Upper lobe of right lung (tissue), 1 donor: ENCODE data around the gene EFNB3. TPM values are rescaled to one million over a fixed set of nuclear protein-coding genes. Genes with fewer than 3 reads are reported as not detected.

Experiments used
- ATAC-seq: fragments of 200-7000 bp; cut with Tn5 transposase; one replicate; pipeline ENCODE4 v1.9.1; 2020; ENCODE audit warnings: mild to moderate bottlenecking, moderate library complexity
- DNase-seq: peaks from one replicate; pipeline ENCODE4 v3.0.0-alpha.2; 2020
- H3K27ac ChIP-seq: fragments of 200-600 bp; one replicate; pipeline ENCODE4 v1.8.0; 2022
- H3K27me3 ChIP-seq: fragments of 200-600 bp; one replicate; pipeline ENCODE4 v1.8.0; 2022; ENCODE audit warnings: mild to moderate bottlenecking
- H3K36me3 ChIP-seq: fragments of 200-600 bp; one replicate; pipeline ENCODE4 v1.8.0; 2022
- H3K4me1 ChIP-seq: fragments of 200-600 bp; one replicate; pipeline ENCODE4 v1.8.0; 2022
- H3K4me3 ChIP-seq: fragments of 200-600 bp; one replicate; pipeline ENCODE4 v1.8.0; 2022; ENCODE audit warnings: mild to moderate bottlenecking
- H3K9me3 ChIP-seq: fragments of 200-600 bp; one replicate; pipeline ENCODE4 v1.8.0; 2022
- CTCF ChIP-seq: fragments of 200-600 bp; IDR thresholded peaks from one replicate; pipeline ENCODE4 v1.8.0; 2022; ENCODE audit warnings: antibody characterized with exemption
- intact Hi-C: fragments of 100-400 bp; cut with DNase I; formaldehyde crosslinking; loops from one replicate; pipeline ENCODE4 v1.11.0; 2022
- long read RNA-seq: library from polyadenylated mRNA; unstranded; transcript quantifications from one replicate; pipeline ENCODE4 v2.0.0, GENCODE V29; 2021
- total RNA-seq: library from RNA; stranded (reverse); fragmentation: NEBNext Ultra II Directional; extraction: Animal tissue kit (Norgen Biotek cat#: 25700); gene quantifications from one replicate; pipeline ENCODE4 v1.2.1, GENCODE V29; 2021
- donor health status: DM: no; HTN: yes; CAD: no; lungs with severe emphysema.

EFNB3 gene
- 0.32 TPM for total RNA-seq
- long read RNA-seq, partial matches to known transcripts = 1 of 2 reads
- long read RNA-seq, other reads (novel, unspliced or antisense) = 0 of 2 reads

GRCh38 chr17:7704601-7705268 is at the start of gene EFNB3:
EFNB3 (plus strand) TSS chr17:7705202; CDS start chr17:7705599, 397 bp downstream.
- intact Hi-C loops = no loop called here

GRCh38 chr17:7655541-7655840 is 49.5 kb upstream of the EFNB3 start:
- DNase-seq = no peak
- intact Hi-C loops = no loop called here
- no peak for ATAC-seq
- Histone ChIP-seq H3K27me3 (peaks cover 16% of the 10 kb centered on the region), H3K4me3 (no peak overlapping the region), H3K27ac (no peak overlapping the region), H3K36me3 (no peaks in the 10 kb centered on the region), H3K9me3 (no peaks in the 10 kb centered on the region), H3K4me1 (peaks cover 12% of the 10 kb centered on the region)
- no peak for TF ChIP-seq CTCF

More at GRCh38 chr17:7704601-7705268, at the start of gene EFNB3:
- DNase-seq = no peak
- TF ChIP-seq CTCF = no peak
- Histone ChIP-seq H3K9me3 (no peaks in the 10 kb centered on the region), H3K36me3 (peaks cover 9% of the 10 kb centered on the region), H3K27ac (no peak within 1 kb of the TSS), H3K4me3 (peak within 1 kb of the TSS; percentile 10), H3K27me3 (peaks cover 56% of the 10 kb centered on the region), H3K4me1 (peaks cover 12% of the 10 kb centered on the region)
- ATAC-seq = peak; percentile 34

GRCh38 chr17:7656958-7657609 is 47.9 kb upstream of the EFNB3 start:
- H3K27ac ChIP-seq = no peak overlapping the region
- intact Hi-C loops = no loop called here
- DNase-seq = no peak
- no peak for TF ChIP-seq CTCF
- H3K27me3 ChIP-seq = no peaks in the 10 kb centered on the region
- H3K4me1 ChIP-seq = no peaks in the 10 kb centered on the region
- ATAC-seq = no peak
- H3K36me3 ChIP-seq = no peaks in the 10 kb centered on the region
- no peak overlapping the region for H3K4me3 ChIP-seq
- no peaks in the 10 kb centered on the region for H3K9me3 ChIP-seq

GRCh38 chr17:7667656-7668406 is 37.2 kb upstream of the EFNB3 start:
- H3K4me3 ChIP-seq = no peak overlapping the region
- intact Hi-C loops = no loop called here
- DNase-seq (no peak), ATAC-seq (peak; percentile 19)
- no peaks in the 10 kb centered on the region for H3K27me3 ChIP-seq
- H3K4me1 ChIP-seq = no peaks in the 10 kb centered on the region
- TF ChIP-seq CTCF = no peak
- H3K27ac ChIP-seq = no peak overlapping the region
- no peaks in the 10 kb centered on the region for H3K9me3 ChIP-seq
- H3K36me3 ChIP-seq = peaks cover 48% of the 10 kb centered on the region

- Histone ChIP-seq H3K9me3 (peaks cover 2% of the 10 kb centered on the region), H3K4me1 (no peaks in the 10 kb centered on the region), H3K27me3 (no peaks in the 10 kb centered on the region), H3K4me3 (no peak overlapping the region), H3K27ac (no peak overlapping the region), H3K36me3 (peaks cover 54% of the 10 kb centered on the region)
- TF ChIP-seq CTCF = no peak
- no peak for DNase-seq
- intact Hi-C loops = no loop called here
- ATAC-seq = no peak
Observed at GRCh38 chr17:7668482-7668881, 36.5 kb upstream of the EFNB3 start.
